KMS-11 (cell line): ENCODE data around the gene EP400.

Experiments used
- H2AFZ ChIP-seq: fragments of 200-600 bp; sonication (generic); 2 replicates; pipeline ENCODE4 v1.6.1; 2016; ENCODE audit warnings: antibody characterized with exemption, mixed run types, low read depth
- H3K27ac ChIP-seq: fragments of 200-600 bp; sonication (generic); 2 replicates; pipeline ENCODE4 v1.6.1; 2016; ENCODE audit warnings: mild to moderate bottlenecking, mixed run types
- H3K27me3 ChIP-seq: fragments of 200-600 bp; sonication (generic); 2 replicates; pipeline ENCODE4 v1.6.1; 2017; ENCODE audit warnings: mild to moderate bottlenecking, low read depth, mixed run types, moderate library complexity; ENCODE audit not compliant: insufficient read depth
- H3K36me3 ChIP-seq: fragments of 200-600 bp; sonication (generic); 2 replicates; pipeline ENCODE4 v1.6.1; 2017; ENCODE audit warnings: mild to moderate bottlenecking, mixed run types; ENCODE audit not compliant: insufficient read depth
- H3K4me1 ChIP-seq: fragments of 200-600 bp; sonication (generic); 2 replicates; pipeline ENCODE4 v1.6.1; 2016; ENCODE audit warnings: mild to moderate bottlenecking, low read depth, mixed run types; ENCODE audit not compliant: poor library complexity, severe bottlenecking
- H3K4me2 ChIP-seq: fragments of 200-600 bp; sonication (generic); 2 replicates; pipeline ENCODE4 v1.7.0; 2016; ENCODE audit warnings: mild to moderate bottlenecking, mixed run types
- H3K4me3 ChIP-seq: fragments of 200-600 bp; sonication (generic); IDR thresholded peaks from 2 replicates; pipeline ENCODE4 v1.6.1; 2017; ENCODE audit warnings: low read depth, low read length, mixed read lengths; ENCODE audit not compliant: insufficient read depth
- H3K79me2 ChIP-seq: fragments of 200-600 bp; sonication (generic); 2 replicates; pipeline ENCODE4 v1.6.1; 2016; ENCODE audit warnings: low read depth, mixed run types; ENCODE audit not compliant: insufficient read depth
- H3K9ac ChIP-seq: fragments of 200-600 bp; sonication (generic); 2 replicates; pipeline ENCODE4 v1.6.1; 2016; ENCODE audit warnings: mild to moderate bottlenecking, mixed run types
- H4K20me1 ChIP-seq: fragments of 200-600 bp; sonication (generic); 2 replicates; pipeline ENCODE4 v1.6.1; 2016; ENCODE audit warnings: mild to moderate bottlenecking, mixed run types; ENCODE audit not compliant: insufficient read depth
- TF ChIP-seq, protein P1 (sequence below): fragments of 200-600 bp; sonication (generic); conservative IDR thresholded peaks from 2 replicates; pipeline ENCODE4 v1.6.1; 2017; ENCODE audit warnings: low read depth, mild to moderate bottlenecking, antibody characterized with exemption, low read length, moderate library complexity, mixed read lengths

Gene EP400

DNA sequence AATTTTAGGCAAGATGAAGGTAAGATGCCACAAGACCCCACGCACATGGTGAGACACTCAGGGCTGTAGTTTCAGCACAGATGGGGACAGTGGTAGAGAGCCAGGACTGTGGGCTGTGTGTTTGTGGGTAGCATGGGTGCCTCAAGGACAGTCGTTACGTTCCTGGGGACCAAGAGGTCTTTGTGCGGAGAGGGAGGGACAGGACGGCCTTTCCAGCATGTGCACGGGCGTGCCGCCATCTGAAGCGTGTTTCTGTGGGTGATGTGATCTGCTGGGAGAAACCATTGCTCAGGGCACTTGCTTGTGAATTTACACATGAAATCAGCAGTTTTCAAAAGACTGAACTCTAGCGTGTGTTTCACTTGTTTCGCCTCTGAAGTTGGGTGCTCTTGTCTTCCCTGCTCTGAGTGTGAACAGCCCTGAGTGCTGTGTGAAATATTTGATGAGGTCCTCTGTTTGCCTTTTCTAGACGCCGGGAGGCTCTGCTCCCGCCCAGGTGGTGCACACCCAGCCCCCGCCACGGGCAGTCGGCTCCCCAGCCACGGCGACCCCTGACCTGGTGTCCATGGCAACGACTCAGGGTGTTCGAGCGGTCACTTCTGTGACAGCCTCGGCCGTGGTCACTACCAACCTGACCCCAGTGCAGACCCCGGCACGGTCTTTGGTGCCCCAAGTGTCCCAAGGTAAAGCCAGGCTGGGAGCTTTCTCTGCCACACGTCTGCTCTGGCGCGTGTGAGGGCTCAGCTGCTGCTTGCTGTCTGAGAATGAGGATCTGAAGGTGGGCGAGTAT lies 112.1 kb downstream of the EP400 start:
- TF ChIP-seq, protein P1, sequence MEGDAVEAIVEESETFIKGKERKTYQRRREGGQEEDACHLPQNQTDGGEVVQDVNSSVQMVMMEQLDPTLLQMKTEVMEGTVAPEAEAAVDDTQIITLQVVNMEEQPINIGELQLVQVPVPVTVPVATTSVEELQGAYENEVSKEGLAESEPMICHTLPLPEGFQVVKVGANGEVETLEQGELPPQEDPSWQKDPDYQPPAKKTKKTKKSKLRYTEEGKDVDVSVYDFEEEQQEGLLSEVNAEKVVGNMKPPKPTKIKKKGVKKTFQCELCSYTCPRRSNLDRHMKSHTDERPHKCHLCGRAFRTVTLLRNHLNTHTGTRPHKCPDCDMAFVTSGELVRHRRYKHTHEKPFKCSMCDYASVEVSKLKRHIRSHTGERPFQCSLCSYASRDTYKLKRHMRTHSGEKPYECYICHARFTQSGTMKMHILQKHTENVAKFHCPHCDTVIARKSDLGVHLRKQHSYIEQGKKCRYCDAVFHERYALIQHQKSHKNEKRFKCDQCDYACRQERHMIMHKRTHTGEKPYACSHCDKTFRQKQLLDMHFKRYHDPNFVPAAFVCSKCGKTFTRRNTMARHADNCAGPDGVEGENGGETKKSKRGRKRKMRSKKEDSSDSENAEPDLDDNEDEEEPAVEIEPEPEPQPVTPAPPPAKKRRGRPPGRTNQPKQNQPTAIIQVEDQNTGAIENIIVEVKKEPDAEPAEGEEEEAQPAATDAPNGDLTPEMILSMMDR = no peak
- H3K79me2 ChIP-seq = no peaks in the 10 kb centered on the region
- no peaks in the 10 kb centered on the region for H3K36me3 ChIP-seq
- H3K4me1 ChIP-seq = no peaks in the 10 kb centered on the region
- H4K20me1 ChIP-seq = no peaks in the 10 kb centered on the region
- no peak overlapping the region for H3K4me2 ChIP-seq
- H3K4me3 ChIP-seq = no peak overlapping the region
- no peaks in the 10 kb centered on the region for H3K27me3 ChIP-seq
- H3K27ac ChIP-seq = no peak overlapping the region
- no peak overlapping the region for H2AFZ ChIP-seq
- no peak overlapping the region for H3K9ac ChIP-seq

DNA sequence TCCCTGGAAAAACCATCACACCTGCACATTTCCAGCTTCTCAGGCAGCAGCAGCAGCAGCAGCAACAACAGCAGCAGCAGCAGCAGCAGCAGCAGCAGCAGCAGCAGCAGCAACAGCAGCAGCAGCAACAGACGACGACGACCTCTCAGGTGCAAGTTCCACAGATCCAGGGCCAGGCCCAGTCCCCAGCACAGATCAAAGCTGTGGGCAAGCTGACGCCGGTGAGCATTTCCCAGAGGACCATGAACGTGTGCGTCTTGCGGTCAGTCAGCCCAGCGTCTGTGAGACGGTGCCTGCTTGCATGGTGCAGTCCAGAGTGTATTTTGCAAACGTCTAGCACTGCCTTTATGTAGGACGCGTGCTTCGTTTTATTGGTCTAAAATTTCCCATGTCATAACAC lies 112.7 kb downstream of the EP400 start:
- no peaks in the 10 kb centered on the region for H3K36me3 ChIP-seq
- TF ChIP-seq, protein P1 = no peak
- no peak overlapping the region for H3K4me2 ChIP-seq
- H3K4me1 ChIP-seq = no peaks in the 10 kb centered on the region
- H3K27ac ChIP-seq = no peak overlapping the region
- H4K20me1 ChIP-seq = no peaks in the 10 kb centered on the region
- H3K4me3 ChIP-seq = no peak overlapping the region
- no peaks in the 10 kb centered on the region for H3K79me2 ChIP-seq
- no peak overlapping the region for H2AFZ ChIP-seq
- no peak overlapping the region for H3K9ac ChIP-seq
- H3K27me3 ChIP-seq = no peaks in the 10 kb centered on the region

DNA sequence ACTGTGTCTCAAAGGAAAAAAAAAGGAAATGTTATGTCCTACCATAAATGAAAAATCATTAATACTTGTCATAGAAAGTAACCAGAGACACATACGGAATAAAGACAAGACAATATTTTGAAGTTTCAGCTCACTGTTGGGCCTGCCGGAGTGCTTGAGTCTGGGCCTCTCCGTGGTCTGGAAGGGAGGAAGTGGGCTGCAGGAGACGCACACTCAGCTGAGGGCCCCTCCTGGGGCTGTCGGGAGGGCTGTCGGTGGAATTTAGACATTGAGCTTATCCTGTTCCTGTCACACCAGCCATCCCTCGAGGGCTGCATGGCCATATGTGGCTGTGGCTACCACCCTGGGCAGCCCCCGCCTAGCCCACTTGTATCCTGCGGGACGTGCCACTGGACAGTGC lies 113.7 kb downstream of the EP400 start:
- no peak overlapping the region for H3K9ac ChIP-seq
- no peak overlapping the region for H3K4me2 ChIP-seq
- H4K20me1 ChIP-seq = no peaks in the 10 kb centered on the region
- no peak overlapping the region for H3K4me3 ChIP-seq
- no peaks in the 10 kb centered on the region for H3K4me1 ChIP-seq
- no peaks in the 10 kb centered on the region for H3K36me3 ChIP-seq
- no peak overlapping the region for H3K27ac ChIP-seq
- H2AFZ ChIP-seq = no peak overlapping the region
- no peaks in the 10 kb centered on the region for H3K79me2 ChIP-seq
- TF ChIP-seq, protein P1 = no peak
- no peaks in the 10 kb centered on the region for H3K27me3 ChIP-seq

DNA sequence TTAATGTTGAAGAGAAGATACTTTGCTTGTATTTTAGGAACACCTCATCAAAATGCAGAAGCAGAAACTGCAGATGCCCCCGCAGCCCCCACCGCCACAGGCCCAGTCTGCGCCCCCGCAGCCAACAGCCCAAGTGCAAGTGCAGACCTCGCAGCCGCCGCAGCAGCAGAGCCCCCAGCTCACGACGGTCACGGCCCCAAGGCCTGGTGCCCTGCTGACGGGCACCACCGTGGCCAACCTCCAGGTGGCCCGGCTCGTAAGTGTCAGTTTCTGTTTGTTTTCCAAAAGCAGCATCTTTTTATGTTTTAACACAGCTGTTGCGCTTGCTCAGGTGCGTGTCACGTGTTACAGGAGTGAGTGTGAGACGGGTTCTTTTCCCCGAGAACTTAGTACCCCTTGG lies 114.9 kb downstream of the EP400 start:
- Histone ChIP-seq H3K79me2 (no peaks in the 10 kb centered on the region), H2AFZ (no peak overlapping the region), H3K4me3 (no peak overlapping the region), H3K27me3 (no peaks in the 10 kb centered on the region), H3K9ac (no peak overlapping the region), H3K27ac (no peak overlapping the region), H3K4me2 (no peak overlapping the region), H4K20me1 (no peaks in the 10 kb centered on the region), H3K36me3 (no peaks in the 10 kb centered on the region), H3K4me1 (no peaks in the 10 kb centered on the region)
- TF ChIP-seq, protein P1 = no peak
